ENCODE measurements around the gene SAFB.

SAFB gene

DNA sequence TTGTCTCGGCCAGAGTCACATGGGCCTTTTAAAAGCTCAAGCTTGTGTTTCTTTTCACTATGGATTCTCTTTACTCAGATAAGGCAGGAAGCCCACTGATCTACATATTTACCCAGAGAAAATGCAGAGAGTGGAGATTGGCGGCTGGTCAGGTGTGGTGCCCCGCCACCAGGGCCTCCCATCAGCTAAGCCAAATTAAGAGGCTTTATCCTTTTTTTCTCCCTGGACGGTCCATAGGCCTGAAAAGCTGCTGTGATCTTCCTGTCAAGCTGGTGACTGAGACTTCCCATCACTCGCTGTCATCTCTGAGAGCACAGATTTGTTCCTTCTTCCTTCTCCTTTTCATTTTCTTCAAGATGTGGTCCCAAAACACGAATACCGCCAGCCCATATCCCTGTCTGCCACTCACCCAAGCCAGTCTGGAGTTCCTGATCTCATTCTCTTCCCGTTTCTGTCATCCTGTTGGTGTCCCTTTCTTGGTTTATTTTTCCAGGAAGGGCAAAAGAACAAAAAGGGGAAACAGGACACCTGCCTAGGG lies 1.9 kb downstream of the SAFB start:
- in situ Hi-C loops (cut with MboI; ENCODE audit: low sequenced_read_pairs): no loop called here

DNA sequence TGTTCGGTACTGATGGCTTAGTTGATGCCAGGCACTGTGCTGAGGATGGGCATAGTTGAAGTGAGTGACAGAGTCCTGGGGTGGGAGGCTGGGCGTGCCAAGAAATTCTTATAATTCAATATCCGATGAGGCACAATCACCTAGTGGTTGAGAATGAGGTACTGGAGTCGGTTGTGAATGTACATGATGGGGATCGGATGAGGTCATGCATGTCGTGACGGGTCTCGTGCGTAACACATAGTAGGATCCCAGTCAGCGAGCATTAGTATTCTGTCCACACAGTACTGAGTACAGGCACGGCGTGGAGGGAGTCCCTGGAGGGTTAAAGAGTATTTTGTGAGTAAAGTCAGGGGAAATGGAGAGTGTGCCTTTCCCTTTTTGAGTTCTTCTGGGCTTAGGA lies 2.8 kb downstream of the SAFB start:
- in situ Hi-C loops (cut with MboI; ENCODE audit: low sequenced_read_pairs): no loop called here

DNA sequence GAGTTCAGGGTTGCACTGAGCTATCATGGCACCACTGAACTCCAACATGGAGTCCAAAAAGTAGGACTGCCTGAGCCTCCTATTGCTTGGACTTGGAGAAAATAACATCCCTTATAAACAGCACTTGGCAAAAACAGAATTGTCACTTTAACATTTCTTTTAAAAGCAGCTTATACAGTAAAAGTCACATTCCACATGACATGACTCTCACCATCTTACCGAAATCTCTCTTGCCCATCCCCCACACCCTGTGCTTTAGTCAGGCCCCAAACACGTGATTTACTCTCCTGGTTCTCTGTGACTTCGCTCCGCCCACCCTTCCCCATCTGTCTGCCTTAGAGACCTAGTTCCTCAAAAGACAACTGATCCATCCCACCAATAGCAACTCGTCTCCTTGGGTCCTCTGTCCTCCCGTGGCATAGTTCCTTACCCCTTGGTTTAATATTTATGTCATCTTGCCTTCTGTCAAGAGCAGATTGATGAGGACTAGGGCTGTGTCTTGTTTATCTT lies 4.6 kb downstream of the SAFB start:
- in situ Hi-C loops (cut with MboI; ENCODE audit: low sequenced_read_pairs): no loop called here

DNA sequence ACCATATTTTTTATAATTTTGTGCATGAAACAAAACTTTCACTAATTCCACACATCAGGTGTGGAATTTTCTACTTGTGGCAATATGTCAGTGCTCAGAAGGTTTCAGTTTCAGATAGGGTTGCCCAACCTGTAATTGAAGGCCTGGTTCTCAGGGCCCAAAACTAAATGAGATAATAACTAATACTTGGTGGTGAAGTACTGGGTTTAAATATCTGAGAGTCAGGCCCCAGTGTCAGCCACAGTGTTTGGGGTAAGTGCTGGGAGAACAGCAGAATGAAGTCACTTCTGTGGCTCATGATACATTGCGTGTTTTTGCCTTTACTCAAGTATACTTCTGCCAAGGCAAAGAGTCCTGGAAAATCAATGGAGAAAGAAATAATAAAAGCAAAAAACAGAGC lies 5.6 kb downstream of the SAFB start:
- in situ Hi-C loops (cut with MboI; ENCODE audit: low sequenced_read_pairs): no loop called here

DNA sequence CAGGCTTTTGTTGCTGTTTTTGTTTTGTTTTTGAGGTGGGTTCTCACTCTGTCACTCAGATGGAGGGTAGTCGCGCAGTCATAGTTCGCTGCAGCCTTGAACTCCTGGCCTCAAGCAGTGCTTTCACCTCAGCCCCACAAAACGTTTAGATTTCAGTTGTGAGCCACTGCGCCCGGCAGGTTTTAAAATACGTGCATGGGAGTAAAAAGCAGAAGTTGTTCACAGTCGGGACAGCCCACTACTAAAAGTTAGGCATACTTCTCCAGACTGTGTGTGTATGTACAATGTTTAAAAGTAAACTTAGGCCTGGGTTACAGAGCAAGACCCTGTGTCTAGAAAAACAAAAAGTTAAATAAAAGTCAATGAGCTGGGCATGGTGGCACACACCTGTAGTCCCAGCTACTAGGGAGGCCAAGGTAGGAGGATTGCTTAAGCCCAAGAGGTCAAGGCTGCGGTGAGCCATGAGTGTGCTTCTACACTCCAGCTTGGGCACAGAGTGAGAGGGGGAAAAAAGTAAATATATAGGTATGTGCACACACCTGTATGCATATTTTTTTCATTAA lies 6.1 kb downstream of the SAFB start:
- in situ Hi-C loops (cut with MboI; ENCODE audit: low sequenced_read_pairs): no loop called here

- in situ Hi-C loops (cut with MboI; ENCODE audit: low sequenced_read_pairs): no loop called here
Measured at GRCh38 chr19:5631567-5632240, 8.8 kb downstream of the SAFB start.

- in situ Hi-C loops (cut with MboI; ENCODE audit: low sequenced_read_pairs): no loop called here
Measured at GRCh38 chr19:5632241-5632612, 9.3 kb downstream of the SAFB start.

GRCh38 chr19:5632657-5633056 lies 9.8 kb downstream of the SAFB start:
- in situ Hi-C loops (cut with MboI; ENCODE audit: low sequenced_read_pairs): no loop called here

- in situ Hi-C loops (cut with MboI; ENCODE audit: low sequenced_read_pairs): no loop called here
Measured at GRCh38 chr19:5635427-5635826, 12.5 kb downstream of the SAFB start.

- in situ Hi-C loops (cut with MboI; ENCODE audit: low sequenced_read_pairs): no loop called here
Measured at GRCh38 chr19:5637971-5638370, 15.1 kb downstream of the SAFB start.

GRCh38 chr19:5641171-5641570 lies 18.3 kb downstream of the SAFB start:
- in situ Hi-C loops (cut with MboI; ENCODE audit: low sequenced_read_pairs): no loop called here

- in situ Hi-C loops (cut with MboI; ENCODE audit: low sequenced_read_pairs): no loop called here
Measured at GRCh38 chr19:5642204-5642603, 19.3 kb downstream of the SAFB start.

DNA sequence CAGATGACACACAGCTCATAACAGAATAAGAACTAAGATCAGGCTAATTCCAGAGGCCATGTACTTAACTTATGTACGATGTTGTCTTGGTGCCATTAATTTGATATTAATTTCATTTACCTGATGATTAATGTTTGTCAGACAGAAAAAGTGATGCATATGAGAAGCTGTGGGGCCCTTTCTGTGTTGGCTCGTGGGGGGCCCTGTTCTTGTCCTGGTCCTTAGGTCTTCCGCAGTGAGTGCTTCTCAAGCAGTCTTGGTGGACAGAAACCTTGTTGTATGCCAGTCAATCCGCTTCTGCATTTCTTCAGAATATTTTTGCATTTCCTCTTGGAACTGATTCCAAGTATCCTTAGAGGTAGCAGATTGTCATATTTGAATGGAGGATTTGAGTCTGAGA lies 20.2 kb downstream of the SAFB start:
- in situ Hi-C loops (cut with MboI; ENCODE audit: low sequenced_read_pairs): no loop called here

GRCh38 chr19:5644037-5644436 lies 21.2 kb downstream of the SAFB start:
- in situ Hi-C loops (cut with MboI; ENCODE audit: low sequenced_read_pairs): no loop called here

- in situ Hi-C loops (cut with MboI; ENCODE audit: low sequenced_read_pairs): no loop called here
Measured at GRCh38 chr19:5645409-5645808, 22.5 kb downstream of the SAFB start.

DNA sequence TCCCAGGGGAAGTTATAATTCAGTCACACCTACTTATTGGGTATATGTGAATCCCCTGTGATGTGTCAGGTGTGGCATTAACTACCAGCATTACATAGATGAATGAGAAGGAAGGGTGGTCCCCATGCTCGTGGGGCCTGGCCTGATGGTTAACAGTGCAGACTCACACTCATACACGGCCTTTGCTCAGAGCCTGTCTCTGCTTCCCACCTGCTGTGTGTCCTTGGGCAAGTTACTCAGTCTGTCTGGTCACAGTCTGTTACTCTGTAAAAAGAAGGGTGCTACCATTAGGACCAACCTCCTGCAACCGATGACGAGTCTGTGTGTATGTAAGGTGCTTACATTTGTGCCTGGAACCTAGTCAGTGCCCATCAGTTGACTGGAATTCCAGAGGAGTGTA lies 23.8 kb downstream of the SAFB start:
- in situ Hi-C loops (cut with MboI; ENCODE audit: low sequenced_read_pairs): no loop called here

- in situ Hi-C loops (cut with MboI; ENCODE audit: low sequenced_read_pairs): no loop called here
Measured at GRCh38 chr19:5648464-5648863, 25.6 kb downstream of the SAFB start.

DNA sequence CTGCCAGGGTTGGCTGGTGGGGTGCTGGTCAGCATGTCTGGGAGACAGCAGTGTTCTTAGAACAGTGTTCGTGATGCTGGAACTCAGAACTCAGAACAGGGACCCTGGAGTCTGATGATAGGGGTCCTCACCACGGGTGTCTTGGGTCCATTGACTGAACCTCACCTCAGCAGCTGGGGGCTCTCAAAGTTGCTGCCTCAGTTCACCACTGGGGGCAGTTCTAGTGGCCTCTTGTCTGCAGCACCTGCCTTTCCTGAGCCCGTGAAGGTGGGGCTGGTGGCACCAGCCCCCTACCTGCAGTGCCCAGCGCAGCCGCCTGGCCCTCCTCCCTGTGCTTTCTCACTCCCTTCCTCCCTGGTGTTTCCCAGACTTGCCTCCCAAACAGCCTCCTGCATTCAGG lies 28.5 kb downstream of the SAFB start:
- in situ Hi-C loops (cut with MboI; ENCODE audit: low sequenced_read_pairs): no loop called here

DNA sequence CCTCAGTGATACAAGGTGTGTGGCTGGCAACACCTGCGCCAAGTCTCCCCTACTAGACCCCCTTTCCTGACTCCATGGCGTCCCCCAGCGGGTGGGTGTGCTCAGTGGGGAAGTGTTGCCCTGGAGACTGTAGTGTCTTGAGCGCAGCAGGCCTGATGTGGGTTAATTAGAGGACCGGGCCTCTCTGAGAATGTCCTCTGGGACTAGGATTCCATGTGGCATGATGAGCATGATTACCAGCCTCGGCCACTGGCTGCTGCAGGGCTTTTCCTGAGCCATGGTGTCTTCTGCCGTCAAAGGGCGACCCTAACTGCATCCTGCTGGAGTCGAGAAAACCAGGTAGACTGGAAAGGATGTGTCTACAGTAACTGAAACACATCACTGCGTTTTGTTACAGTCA lies 29.4 kb downstream of the SAFB start:
- in situ Hi-C loops (cut with MboI; ENCODE audit: low sequenced_read_pairs): no loop called here

DNA sequence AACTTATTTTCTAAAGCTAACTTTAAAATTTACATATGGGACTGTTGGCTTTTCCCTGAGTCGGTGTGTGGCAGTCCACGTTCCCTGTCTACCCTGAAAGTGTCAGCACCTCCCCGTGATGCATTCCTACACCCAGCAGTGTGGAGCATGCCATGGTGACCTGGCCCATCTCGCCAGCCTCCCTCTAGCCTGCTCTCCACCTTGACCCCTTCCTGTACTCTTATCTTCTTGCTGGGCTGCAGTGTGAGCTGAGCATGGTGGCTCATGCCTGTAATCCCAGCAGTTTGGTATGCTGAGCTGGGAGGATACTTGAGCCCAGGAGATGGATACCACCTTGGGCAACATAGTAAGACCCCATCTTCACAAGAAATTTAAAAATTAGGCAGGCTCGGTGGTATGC lies 32.0 kb downstream of the SAFB start:
- in situ Hi-C loops (cut with MboI; ENCODE audit: low sequenced_read_pairs): no loop called here

- in situ Hi-C loops (cut with MboI; ENCODE audit: low sequenced_read_pairs): no loop called here
Measured at GRCh38 chr19:5655412-5655811, 32.5 kb downstream of the SAFB start.

GRCh38 chr19:5661483-5661882 lies 38.6 kb downstream of the SAFB start:
- in situ Hi-C loops (cut with MboI; ENCODE audit: low sequenced_read_pairs): no loop called here

GRCh38 chr19:5663904-5664303 lies 41.0 kb downstream of the SAFB start:
- in situ Hi-C loops (cut with MboI; ENCODE audit: low sequenced_read_pairs): no loop called here
